ENCODE data around the gene RHBDD2. TPM values are rescaled to one million over a fixed set of nuclear protein-coding genes. Genes with fewer than 3 reads are reported as not detected.

Gene RHBDD2
- polyA plus RNA-seq, 1 of the 3 experiments (the other 2 are of a cell fraction) = 77.6 TPM

GRCh38 chr7:75921479-75921878 lies 42.6 kb downstream of the RHBDD2 start:
- Histone ChIP-seq H3K4me1 (ENCODE audit: control insufficient read depth in 1 of 2, insufficient read depth in 2 of 2, low read depth in 1 of 2, low read length in 1 of 2) (no peaks in the 10 kb centered on the region), H3F3A (replicated peaks; ENCODE audit: insufficient read depth) (no peaks in the 10 kb centered on the region), H3K27ac (ENCODE audit: low read depth in 2 of 2, low read length in 1 of 2) (no peak overlapping the region), H2AFZ (ENCODE audit: low read depth) (no peak overlapping the region), H3K4me2 (no peak overlapping the region), H4K20me1 (ENCODE audit: insufficient read depth) (peaks cover 10% of the 10 kb centered on the region), H3K27me3 (ENCODE audit: insufficient read depth) (no peaks in the 10 kb centered on the region), H3K36me3 (replicated peaks in 1 of 2; ENCODE audit: control insufficient read depth in 1 of 2, insufficient read depth in 2 of 2, low read length in 1 of 2) (no peaks in the 10 kb centered on the region), H3K79me2 (ENCODE audit: insufficient read depth) (peaks cover 49% of the 10 kb centered on the region), H3K4me3 (ENCODE audit: low read depth in 2 of 2, low read length in 1 of 2) (no peak overlapping the region), H3K9me3 (no peaks in the 10 kb centered on the region), H3K9ac (no peak overlapping the region), H3K9me2 (no peaks in the 10 kb centered on the region)
- 95% methylated on average over 14 of the region's 14 CpGs for WGBS (ENCODE audit: low lambda C conversion rate)
- TF ChIP-seq NRF1 (IDR thresholded peaks at IDR 0.05; ENCODE audit: low read depth, low read length) (no peak), REST (IDR thresholded peaks at IDR 0.05; ENCODE audit: low read depth, low read length) (peak; percentile 90)
- no peak for DNase-seq
- ChIA-PET POLR2A (no interaction called here), CTCF (interaction anchor here (1.9 kb wide), 1 partner anchor 55 kb away, joined by 8 read pairs; no protein-coding TSS in a partner anchor)

- ChIA-PET CTCF (interaction anchor here (0.6 to 1.9 kb wide), 2 partner anchors 23 to 57 kb away, joined by 3 to 8 read pairs; no protein-coding TSS in a partner anchor), POLR2A (interaction anchor here (4.5 kb wide), 1 partner anchor 8 kb away, joined by 21 read pairs; the partner anchor contains the start of gene POR)
- TF ChIP-seq JUND (IDR thresholded peaks at IDR 0.05) (no peak), EZH2phosphoT487 (IDR thresholded peaks at IDR 0.05; ENCODE audit: borderline replicate concordance, low read depth) (no peak), CHD2 (IDR thresholded peaks at IDR 0.05; ENCODE audit: low read length, partially characterized antibody) (no peak), MEF2A (IDR thresholded peaks at IDR 0.05; ENCODE audit: borderline replicate concordance, low read depth) (no peak), RAD21 (IDR thresholded peaks at IDR 0.05; ENCODE audit: low read length) (no peak), TCF12 (IDR thresholded peaks at IDR 0.05) (no peak), POLR2AphosphoS5 (IDR thresholded peaks at IDR 0.05; ENCODE audit: low read depth, low read length) (no peak), NFIC (IDR thresholded peaks at IDR 0.05; ENCODE audit: borderline replicate concordance) (no peak), USF2 (IDR thresholded peaks at IDR 0.05; ENCODE audit: borderline replicate concordance, low read depth, low read length) (no peak), TAF1 (IDR thresholded peaks at IDR 0.05; ENCODE audit: borderline replicate concordance, low read depth, low read length) (no peak), MXI1 (IDR thresholded peaks at IDR 0.05; ENCODE audit: low read depth, low read length) (no peak), IRF3 (IDR thresholded peaks at IDR 0.05; ENCODE audit: low read depth, low read length) (no peak), MAX (IDR thresholded peaks at IDR 0.05; ENCODE audit: low read depth) (no peak)
- no peak for DNase-seq
- no peaks in the 10 kb centered on the region for H3K4me1 ChIP-seq (ENCODE audit: control insufficient read depth in 1 of 2, insufficient read depth in 2 of 2, low read depth in 1 of 2, low read length in 1 of 2)
- H3K36me3 ChIP-seq (replicated peaks in 1 of 2; ENCODE audit: control insufficient read depth in 1 of 2, insufficient read depth in 2 of 2, low read length in 1 of 2) = no peaks in the 10 kb centered on the region
- H3K4me3 ChIP-seq (ENCODE audit: low read depth in 2 of 2, low read length in 1 of 2) = no peak overlapping the region
- peaks cover 45% of the 10 kb centered on the region for H3K79me2 ChIP-seq (ENCODE audit: insufficient read depth)
- H3K27me3 ChIP-seq (ENCODE audit: insufficient read depth) = no peaks in the 10 kb centered on the region
- no peaks in the 10 kb centered on the region for H3K9me2 ChIP-seq
- H3K4me2 ChIP-seq = no peak overlapping the region
- H4K20me1 ChIP-seq (ENCODE audit: insufficient read depth) = peaks cover 10% of the 10 kb centered on the region
- WGBS (ENCODE audit: low lambda C conversion rate) = 89% methylated on average over 9 of the region's 9 CpGs
- no peak overlapping the region for H3K9ac ChIP-seq
- no peak overlapping the region for H3K27ac ChIP-seq (ENCODE audit: low read depth in 2 of 2, low read length in 1 of 2)
- no peaks in the 10 kb centered on the region for H3K9me3 ChIP-seq
- H2AFZ ChIP-seq (ENCODE audit: low read depth) = no peak overlapping the region
- no peaks in the 10 kb centered on the region for H3F3A ChIP-seq (replicated peaks; ENCODE audit: insufficient read depth)
Measured at GRCh38 chr7:75922966-75923603, 44.3 kb downstream of the RHBDD2 start.
